CD4-positive, alpha-beta T cell treated with Interleukin-4 for 4 hours (primary cell): ENCODE measurements around the gene BRSK2.
"Not testable (repeated sequence)": the region's sequence is repeated elsewhere in the genome, so short reads cannot be mapped to it uniquely, and the experiment has no call there.

Experiments used
- DNase-seq: peaks from one replicate; pipeline ENCODE4 v3.0.0-alpha.2; 2020

The BRSK2 gene

DNA sequence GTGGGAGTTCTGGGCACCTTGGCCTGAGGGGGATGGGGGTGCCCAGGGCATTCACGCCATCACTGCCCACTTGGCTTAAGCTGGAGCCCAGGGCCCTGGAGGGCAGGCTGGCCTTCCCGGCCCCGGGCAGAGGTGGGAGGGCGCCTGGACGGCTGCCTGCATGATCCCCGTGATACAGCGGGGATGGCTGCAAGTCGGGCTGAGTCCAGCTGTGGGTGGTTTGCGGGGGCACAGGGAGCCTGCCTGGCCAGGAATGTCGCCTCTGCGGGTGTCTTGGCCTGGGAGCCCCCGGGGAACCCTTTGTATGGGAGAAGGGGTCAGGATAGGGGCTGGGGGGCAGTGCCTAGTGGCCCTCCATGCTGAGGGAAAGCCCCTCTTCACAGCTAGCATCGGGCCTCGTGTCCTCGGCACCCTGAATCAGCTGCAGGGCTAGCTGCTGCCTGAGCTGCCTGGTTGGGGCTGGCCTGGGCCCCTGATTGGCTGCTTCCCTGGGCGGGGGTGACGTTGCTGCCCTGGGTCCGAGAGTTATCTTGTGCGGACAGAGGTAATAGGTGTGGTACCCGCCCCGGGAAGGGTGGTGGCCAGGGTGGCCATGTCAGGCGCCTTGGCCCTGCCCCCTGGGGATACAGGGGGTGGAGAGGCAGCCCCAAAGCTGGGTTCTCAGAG is 8.3 kb downstream of the BRSK2 start:
- DNase-seq = no peak

DNA sequence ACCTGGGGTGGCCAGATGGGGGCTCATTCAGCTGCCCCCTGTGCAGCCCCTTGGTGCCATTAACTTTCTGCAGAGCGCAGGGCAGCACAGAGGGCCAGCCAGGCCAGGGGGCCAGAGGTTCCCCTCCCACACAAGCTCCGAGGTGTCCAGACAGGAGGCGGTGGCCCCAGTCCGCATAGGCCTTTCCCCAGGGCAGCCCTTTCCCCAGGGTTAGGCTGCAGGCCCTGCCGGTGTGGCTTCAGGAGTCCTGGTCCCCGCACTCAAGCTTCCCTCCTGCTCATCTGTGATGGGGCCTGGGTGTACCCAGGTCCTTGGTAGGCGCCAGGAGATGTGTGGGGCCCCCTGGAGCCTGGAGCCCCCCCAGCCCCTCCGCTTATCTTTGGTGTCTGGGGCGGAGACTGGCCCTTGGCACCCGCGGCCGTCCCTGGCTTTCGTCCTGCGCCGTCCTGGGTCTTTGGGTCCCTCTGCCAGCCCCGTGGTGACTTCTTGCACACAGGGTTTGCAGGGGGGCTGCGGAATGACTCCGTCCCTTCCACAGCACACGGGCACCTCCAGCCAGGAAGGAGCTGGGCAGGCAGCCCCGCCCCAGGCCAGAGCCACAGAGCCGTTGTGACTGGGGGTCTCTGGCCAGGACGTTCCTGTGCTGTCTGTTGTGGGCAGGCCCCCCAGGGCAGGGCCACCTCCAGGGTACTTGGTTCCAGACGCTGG is 8.9 kb downstream of the BRSK2 start:
- DNase-seq = no peak

DNA sequence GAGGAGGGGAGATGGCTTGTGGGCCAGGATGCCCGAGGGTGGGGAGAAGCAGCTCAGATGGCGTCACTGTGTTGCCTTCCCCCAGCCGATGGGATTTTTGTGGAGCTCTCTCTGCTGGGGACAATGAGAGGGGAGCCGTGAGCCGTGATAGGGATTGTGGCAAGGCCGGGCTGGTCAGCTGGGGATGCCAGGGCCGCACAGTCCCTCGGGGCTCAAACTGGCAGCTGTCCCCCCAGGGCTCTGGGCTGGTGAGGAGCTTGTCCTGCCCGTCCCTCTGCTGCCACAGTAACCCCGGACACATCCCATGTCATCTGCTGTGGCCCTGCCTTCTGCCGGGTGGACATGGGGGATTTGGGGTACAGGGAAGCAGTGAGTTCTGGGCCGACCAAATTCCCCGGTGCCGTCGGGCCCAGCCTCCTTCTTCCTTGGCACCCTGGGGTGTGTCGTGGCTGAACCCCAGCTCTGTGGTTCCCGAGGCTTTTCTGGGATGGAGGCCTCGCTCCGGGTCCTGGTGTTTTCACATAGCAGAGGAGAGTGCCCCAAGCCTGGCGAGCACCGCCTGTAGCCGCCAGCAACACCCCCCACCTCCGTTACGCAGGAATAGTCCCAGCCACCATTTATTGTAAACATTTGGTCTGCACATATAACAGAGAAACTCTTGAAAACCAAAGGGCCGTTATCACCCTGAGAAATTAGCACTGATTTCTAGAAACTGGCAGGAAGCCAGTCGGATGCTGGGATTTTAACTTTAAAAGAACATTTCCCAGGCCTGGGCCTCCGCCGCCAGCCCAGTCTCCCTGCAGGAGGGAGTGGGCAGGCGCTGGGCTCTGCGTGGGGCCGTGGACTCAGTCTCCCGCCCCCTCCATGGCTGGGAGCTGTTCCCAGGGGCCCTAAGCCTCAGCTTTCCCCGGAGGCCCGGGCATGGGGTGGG is 9.9 kb downstream of the BRSK2 start:
- no peak for DNase-seq

DNA sequence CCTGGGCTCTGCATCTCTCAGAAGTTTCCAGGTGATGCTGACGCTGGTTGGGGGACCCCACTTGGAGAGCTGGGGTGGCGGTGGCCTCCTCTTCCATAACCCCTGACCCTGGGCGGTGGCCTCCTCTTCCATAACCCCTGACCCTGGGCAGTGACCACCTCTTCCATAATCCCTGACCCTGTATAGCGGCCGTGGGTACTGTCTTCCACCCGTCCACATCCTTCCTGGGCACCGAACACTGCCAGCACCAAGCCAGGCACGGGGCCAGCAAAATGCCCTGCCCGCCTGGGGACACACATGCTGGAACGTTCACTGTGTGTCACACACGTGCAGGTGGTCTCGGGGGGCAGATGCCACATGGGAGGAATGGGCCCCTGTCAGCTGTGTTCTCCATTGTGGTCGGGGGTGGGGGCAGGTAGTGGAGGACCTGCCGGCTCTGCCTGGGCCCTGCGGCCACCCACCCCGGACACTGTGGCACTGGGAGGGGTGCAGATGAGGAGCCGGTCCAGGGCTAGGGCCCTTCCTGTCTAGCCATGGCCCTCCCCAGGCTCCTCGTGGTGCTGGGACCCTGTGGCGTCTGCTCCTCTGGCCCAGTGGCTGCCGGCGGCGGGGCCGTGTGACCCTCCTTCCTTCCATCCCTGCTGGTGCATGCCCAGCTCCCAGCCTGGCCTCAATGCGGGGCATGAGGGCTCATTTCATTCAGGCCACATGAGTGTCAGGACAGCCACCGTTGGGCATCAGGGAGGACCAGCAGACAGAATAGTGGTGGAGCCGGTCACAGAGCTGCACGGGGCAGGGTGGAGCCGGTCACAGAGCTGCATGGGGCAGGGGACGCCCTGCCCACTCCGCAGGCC is 10.8 kb downstream of the BRSK2 start:
- DNase-seq = no peak

DNA sequence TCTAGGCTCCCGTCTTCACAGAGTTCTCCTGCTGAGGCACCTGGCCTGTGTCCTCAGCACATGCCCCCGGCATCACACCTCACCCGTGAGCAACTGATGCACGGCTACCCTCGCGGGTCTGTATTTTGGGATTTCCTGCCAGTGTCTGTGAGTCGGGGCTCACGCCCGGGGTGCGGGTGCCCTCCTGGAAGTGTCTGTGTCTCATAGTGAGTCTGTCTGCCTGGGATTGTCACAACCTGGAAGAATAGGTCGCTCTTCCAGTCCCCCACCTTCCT is 11.4 kb downstream of the BRSK2 start:
- DNase-seq = no peak

DNA sequence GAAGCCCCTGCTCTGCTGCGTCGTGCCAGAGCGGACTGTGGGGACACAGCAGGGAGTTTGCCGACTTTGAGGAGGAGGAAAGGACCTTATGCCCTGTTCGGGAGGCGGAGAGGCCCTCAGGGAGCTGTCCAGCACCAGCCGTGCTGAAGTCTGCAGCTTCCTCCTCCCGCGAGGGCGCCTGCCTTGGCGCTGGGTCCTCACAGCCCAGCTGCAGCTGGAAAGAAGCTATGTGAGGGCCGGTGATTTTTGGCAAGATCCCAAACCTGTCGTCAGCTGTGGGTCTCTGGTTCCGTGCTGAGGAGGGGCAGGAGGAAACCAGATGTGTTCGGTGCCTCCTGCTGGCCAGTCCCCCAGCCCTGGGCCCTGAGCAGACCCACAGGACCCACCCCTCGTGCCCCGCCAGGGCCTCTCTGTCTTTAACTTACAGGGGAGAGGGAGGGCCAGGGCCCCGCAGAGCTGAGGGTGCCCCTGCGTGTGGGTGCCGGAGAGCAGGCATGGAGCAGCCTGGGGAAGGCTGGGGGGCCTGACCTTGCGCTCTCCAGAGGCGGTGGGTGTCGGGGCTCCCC is 12.0 kb downstream of the BRSK2 start:
- DNase-seq = peak; percentile 7

DNA sequence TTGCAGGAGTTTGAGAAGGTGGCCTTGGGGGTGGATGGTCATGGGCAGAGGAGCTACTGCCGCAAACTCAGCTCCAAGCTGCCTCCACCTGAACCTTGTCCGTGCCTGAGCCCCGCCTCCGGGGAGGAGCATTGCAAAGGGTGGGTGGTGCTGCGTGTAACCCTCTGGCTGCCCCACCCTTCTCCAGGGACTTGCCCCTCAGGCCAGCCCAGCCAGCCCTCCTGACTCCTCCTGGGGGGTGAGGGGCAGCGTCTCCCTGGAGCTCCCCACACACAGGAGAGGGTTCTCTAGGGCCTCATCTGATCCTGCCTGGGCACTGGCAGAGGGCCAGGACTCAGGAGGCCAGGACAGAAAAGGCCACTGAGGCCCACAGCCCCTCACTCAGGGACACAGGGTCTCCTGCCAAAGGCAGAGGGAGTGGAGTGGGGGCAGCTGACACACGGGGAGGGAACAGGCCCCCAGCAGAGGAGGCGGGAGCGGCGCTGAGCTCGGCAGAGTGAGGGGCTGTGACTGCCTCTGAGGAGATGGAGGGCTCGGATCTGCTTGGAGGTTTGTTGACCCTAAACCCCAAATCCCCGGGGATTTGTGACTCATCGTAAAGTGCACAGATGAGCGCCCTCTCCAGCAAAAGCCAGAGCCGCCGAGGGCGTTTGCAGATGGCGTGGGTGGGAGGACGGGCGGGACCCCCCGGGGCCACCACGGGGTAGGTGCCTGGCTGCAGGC is 12.8 kb downstream of the BRSK2 start:
- DNase-seq = no peak

DNA sequence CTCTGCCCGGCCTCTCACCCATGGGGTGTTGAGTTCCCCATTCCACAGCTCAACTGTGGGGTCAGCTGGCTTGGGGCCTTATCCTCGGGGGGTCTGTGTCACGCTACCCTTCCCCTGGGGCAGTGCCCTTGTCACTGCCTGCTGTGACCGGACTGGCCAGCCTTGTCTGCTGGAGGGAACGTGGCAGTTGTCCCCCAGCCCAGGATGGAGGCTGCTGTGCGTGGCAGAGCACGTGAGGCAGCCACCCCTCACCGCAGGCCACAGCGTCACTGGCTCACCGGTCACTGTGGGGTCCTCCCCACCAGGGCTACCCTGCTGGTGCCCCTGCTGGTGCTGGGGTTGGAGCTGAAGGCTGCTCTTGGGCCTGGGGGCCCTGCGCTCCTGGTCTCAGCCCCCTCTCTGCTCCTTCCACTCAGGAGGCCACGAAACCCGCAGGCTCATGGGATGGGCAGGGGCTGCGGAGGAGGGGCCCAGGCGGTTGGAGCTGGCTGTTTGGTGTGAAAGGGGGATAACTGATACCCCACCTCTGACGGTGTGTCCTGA is 13.4 kb downstream of the BRSK2 start:
- no peak for DNase-seq

DNA sequence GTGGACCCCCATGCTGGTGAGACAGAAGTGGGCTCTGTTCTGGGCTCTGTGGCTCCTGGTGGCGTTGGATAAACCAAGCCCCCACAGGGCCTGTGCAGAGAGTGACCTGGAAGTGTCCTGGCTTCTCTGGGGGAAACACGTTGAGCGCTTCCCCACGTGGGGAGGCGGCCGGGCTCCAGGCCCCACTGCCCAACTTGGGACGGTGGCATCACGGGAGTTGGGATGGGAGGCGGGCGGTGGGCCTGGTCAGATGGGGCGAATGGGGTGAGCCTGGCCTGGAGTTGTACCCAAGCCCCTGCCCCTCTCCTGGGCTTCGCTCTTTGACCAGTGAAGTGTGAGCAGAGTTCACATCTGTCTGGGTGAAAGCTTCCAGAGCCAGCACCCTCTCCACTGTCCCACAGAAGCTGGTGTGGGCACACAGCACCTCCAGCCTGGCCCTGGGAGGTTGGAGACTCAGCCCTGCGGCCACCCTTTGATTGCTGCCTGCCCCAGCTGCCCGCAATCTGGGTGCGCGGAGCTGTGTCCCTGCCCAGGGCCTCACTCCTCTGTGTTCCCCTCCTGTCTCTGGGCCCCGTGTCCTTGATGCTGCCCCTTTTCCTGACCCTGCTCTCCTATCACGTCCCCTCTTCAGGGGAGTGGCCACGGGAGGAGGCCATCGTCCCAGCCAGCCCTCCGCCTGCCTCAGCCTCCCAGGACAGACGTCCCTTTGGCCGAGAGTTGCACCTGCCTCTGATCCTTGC is 14.2 kb downstream of the BRSK2 start:
- no peak for DNase-seq

DNA sequence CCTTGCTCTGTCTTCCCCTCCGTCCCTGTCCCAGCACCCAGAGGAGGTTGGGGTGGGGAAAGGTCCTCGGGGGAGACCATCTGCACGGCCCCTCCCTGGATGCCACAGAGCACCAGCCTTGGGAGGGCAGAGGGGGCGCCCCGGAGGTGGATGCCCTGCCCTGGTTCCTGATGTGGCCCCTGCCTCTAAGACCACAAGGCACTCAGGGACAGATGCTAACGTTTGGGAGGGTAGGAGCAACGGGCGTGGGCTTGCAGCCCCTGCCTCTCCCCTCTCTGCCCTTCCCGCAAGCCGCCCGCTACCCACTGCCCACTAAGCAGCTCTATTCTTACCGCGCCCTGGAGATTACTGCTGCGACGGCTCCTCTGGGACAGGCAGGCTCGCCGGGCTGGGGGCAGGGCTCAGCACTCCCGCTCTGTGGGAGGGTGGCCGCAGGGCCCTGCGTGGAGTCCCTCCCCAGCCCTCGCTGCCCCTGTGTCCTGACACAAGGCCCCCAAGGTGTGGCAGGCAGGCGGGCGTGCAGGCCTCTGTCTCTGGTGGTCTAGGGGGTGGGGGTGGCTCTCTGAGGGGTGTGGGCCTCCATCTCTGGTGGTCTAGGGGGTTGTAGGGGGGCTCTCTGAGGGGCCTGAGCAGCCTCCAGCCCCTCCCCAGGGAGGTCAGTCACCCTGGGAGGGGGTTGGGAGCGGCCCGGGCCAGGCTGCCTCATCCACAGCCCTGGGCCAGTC is 14.9 kb downstream of the BRSK2 start:
- no peak for DNase-seq

DNA sequence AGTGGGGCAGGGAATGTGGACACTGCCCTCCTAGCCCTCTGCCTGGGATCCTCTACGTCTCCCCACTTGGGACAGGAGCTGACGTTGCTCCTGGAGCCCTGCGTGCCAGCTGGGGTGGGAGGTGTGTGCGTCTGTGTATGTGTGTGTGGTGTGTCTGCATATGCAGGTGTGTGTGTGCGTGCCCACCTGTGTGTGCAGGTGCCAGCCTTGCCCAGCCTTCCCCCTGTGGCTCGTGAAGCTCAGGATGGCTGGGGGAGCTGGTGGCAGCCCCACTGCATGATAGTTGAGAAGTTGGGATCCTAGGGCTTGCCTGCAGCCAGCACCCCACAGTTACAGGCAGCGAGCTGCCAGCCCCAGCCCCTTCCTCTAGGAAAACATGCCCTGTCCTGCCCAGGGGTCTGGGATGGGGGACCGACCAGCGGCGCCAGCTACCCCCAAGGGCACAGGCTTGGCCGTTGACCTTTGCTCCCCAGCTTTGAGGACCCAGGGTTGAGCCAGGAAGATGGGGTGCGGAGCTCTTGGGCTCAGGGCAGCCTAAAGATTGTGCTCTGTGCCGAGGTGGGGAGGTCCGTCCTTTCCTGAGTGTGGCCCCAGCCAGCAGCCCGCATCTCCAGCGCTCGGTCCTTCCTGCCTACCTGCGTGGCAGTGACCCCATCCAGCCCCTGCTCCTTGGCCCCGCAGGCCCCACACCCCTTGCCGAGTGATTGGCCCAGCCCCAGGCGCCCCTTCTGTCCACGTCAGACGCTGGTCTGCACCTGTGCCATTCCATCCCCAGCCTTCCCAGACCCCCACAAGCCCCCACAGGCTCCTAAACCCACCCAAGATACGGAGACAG is 15.7 kb downstream of the BRSK2 start:
- no peak for DNase-seq

DNA sequence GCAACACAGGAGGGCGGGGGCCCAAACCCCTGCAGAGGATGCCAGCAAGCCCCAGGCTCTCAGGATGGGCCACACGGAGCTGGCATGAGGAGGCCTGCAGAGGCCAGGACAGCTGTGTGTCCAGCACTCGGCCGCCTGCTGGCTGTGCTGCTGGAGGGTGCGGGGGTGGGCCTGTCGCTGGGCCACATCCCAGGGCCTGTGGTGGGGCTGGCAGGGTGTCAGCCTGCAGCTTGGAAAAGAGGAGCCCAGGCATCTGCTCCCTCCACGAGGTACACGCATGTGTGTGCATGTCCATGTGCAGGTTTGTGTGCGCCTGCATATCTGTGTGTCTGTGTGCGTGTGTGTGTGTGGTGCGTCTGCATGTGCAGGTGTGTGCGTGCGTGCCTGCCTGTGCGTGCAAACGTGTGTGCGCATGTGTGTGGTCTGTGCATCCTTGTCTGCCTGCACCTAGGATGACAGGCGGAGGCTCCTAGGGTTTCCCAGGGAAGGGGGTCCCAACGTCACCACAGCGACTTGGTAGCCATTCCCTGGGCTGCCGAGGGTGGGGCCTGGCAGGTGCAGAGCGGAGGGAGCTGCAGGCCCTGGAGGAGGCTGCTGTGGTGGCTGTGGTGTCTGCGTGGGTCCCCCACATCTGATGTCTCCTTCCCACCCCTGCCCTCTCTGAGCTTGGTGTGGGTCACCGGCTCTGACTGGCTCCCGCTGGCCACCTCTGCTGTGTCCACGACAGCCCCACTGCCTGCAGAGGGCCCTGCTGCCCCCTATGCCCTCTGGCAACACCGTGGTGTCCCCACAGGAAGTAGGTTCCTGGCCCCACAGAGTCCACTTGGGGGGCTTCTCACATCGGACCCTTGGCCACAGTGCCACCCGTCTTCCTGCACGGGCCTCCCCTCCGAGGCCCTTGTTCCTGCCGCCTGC is 17.1 kb downstream of the BRSK2 start:
- DNase-seq = no peak

DNA sequence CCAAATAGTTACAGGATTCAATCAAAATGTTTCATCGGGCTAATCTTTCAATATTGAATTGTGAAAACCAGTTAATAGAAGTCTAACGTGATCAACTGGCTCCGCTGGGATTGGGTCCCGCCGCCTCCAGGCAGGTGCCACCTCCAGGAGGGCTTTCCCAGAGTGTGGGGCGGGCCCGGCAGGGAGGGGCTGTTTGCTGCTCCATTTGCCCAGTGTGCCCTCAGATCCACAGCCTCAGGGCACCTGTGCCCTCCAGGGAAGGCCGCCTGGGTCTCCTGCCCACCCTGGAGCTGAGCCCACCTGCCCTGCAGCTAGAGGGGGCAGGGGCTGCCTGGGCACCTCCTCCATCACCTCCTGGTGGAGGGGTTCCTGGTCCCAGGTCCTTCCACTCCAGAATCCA is 17.9 kb downstream of the BRSK2 start:
- no peak for DNase-seq

DNA sequence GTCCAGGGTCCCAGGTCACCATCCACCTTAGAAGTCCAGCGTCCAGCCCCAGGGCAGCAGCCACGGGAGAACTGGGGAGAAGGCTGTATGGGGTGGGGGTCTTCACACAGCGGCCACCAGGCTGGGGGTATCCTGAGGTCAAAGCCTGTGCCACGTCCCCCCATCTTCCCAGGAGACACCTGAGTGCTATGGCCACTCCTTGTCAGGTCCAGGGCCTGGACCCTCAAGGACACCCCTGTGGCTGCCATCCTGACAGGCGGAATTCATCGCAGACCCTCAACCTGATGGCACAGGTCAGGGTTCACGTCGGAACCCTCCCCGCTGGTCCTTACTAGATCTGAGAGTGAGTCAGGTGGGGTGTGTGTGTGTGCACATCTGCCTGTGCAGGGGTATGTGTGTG is 18.6 kb downstream of the BRSK2 start:
- no peak for DNase-seq

DNA sequence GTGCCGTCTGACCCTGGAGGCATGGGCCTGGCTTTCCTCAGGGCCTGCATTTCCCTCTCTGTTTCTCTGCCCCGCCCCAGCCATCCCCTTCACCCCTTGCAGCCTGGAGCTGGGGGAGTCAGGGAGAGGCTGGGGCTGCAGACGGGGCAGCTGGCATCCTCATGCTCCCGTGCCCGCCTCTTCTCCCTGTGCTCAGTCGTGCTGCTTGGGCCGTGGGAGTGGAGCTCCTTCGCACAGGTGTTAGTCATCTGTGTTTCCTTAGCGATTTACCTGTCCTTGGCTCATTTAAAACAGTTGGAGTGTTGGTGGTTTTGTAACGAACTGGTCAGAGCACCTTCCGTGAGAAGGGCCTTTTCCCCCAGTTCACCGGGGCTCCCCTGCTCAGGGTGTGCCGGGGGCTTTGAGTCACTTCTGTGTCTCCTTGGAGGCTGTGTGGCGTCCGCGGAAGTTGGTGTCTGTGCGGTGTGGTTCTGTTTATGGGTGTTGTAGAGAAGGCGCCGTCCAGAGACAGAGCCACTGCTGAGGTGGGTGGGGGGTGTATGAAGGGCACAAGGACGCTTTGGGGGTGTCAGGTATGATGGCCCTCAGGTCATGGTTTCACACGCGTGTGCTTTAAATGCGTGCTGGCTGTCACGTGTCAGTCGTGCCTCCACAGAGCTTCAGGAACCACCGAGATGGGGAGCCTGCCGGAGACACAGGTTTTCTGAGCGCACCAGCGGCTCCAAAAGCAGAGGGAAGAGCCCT is 19.5 kb downstream of the BRSK2 start:
- no peak for DNase-seq

DNA sequence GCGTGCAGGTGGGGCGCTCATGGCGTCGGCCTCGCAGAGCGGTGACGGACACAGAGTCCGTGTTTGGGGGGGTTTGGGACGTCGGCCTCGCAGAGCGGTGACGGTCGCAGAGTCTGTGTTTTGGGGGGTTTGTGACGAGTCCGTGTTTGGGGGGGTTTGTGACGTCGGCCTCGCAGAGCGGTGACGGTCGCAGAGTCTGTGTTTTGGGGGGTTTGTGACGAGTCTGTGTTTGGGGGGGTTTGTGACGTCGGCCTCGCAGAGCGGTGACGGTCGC is 20.1 kb downstream of the BRSK2 start:
- DNase-seq = not testable (repeated sequence)
